Small intestine (tissue), 7 donors: Measurements from ENCODE around the gene GAB1. TPM values are rescaled to one million over a fixed set of nuclear protein-coding genes. Genes with fewer than 3 reads are reported as not detected.
A peak's percentile ranks its signal among the peaks of the same experiment; 100 is the strongest.

ENCODE experiments used
- DNase-seq, 2 donors: peaks; one replicate each; pipeline versions ENCODE4 v3.0.0 to v3.0.0-alpha.2; 2013
- FAIRE-seq: peaks from 2 replicates; lab custom pipeline; 2012; peaks lifted over from hg19 to GRCh38; lab: Jason Lieb, UNC
- H3K27ac ChIP-seq, 3 donors: one replicate each; pipeline ENCODE4 v1.5.1; 2013; ENCODE audit warnings: low read length in 2 of 3, mild to moderate bottlenecking in 2 of 3, control low read depth in 1 of 3, inconsistent platforms in 1 of 3, low read depth in 1 of 3, moderate library complexity in 1 of 3
- H3K27me3 ChIP-seq, 3 donors: one replicate each; pipeline ENCODE4 v1.6.1; 2013; ENCODE audit warnings: low read length in 3 of 3, inconsistent platforms in 1 of 3; ENCODE audit not compliant: control insufficient read depth in 3 of 3, insufficient read depth in 3 of 3
- H3K36me3 ChIP-seq, 3 donors: one replicate each; pipeline ENCODE4 v1.6.1; 2013; ENCODE audit warnings: low read length in 3 of 3, inconsistent platforms in 1 of 3, low read depth in 1 of 3, mild to moderate bottlenecking in 1 of 3, moderate library complexity in 1 of 3; ENCODE audit not compliant: control insufficient read depth in 3 of 3, insufficient read depth in 2 of 3
- H3K4me1 ChIP-seq, 3 donors: one replicate each; pipeline ENCODE4 v1.6.1; 2013; ENCODE audit warnings: low read length in 2 of 3, inconsistent platforms in 1 of 3, low read depth in 1 of 3, mild to moderate bottlenecking in 1 of 3, moderate library complexity in 1 of 3; ENCODE audit not compliant: control insufficient read depth in 3 of 3, insufficient read depth in 2 of 3
- H3K4me3 ChIP-seq, 3 donors: one replicate each; pipeline ENCODE4 v1.5.1; 2013; ENCODE audit warnings: low read length in 3 of 3, control low read depth in 1 of 3, inconsistent platforms in 1 of 3, low read depth in 1 of 3, mild to moderate bottlenecking in 1 of 3, moderate library complexity in 1 of 3
- H3K9me3 ChIP-seq, 2 donors: one replicate each; pipeline ENCODE4 v1.6.1; 2013; ENCODE audit warnings: low read depth in 1 of 2, low read length in 1 of 2; ENCODE audit not compliant: control insufficient read depth in 2 of 2, insufficient read depth in 1 of 2
- WGBS, 3 donors: extraction: QIAGEN DNeasy Blood & Tissue Kit; methylation state at CpG; one replicate each; pipeline ENCODE4 v1.1.7; 2013; 5-methylcytosine and 5-hydroxymethylcytosine counted together
- polyA plus RNA-seq, 4 donors: library from polyadenylated mRNA; stranded (reverse) in 3 of 4; unstranded in 1 of 4; fragments of 200-250 nt in 3 of 4; fragments of 120-200 nt in 1 of 4; gene quantifications; one replicate each; pipeline versions ENCODE4 v1.2.1 to v1.2.3, GENCODE V29; 2013
- donor health status: healthy with polysubstance abuse.
- donor health status: control.
- donor health status: control.
- donor health status: Bipolar disorder and iron deficiency.
- donor health status: healthy.

GAB1 gene
- polyA plus RNA-seq, 4 donors = 3.5 to 71.7 (median 6.7) TPM

- Histone ChIP-seq H3K4me1 (peaks cover 2 to 15% (median 6%) of the 10 kb centered on the region in 3 donors), H3K9me3 (no peaks in the 10 kb centered on the region), H3K4me3 (no peak overlapping the region), H3K36me3 (peaks cover 0 to 4% (median 0%) of the 10 kb centered on the region in 3 donors), H3K27me3 (no peaks in the 10 kb centered on the region), H3K27ac (no peak overlapping the region)
- 87 to 93% (median 87%) methylated on average over 2 of the region's 2 CpGs for WGBS, 3 donors
- FAIRE-seq (no peak), DNase-seq (no peak)
These were observed 63.4 kb downstream of the GAB1 start for GRCh38 chr4:143400082-143400481.

- FAIRE-seq = no peak
- no peak overlapping the region for H3K4me3 ChIP-seq
- H3K4me1 ChIP-seq = peaks cover 8 to 24% (median 13%) of the 10 kb centered on the region in 3 donors
These were observed 66.3 kb downstream of the GAB1 start for GRCh38 chr4:143402776-143403552.

GRCh38 chr4:143403553-143403820 lies 66.8 kb downstream of the GAB1 start:
- H3K27ac ChIP-seq = no peak overlapping the region
- H3K4me1 ChIP-seq = peaks cover 8 to 24% (median 13%) of the 10 kb centered on the region in 3 donors
- H3K36me3 ChIP-seq = peaks cover 0 to 4% (median 0%) of the 10 kb centered on the region in 3 donors
- WGBS, 3 donors = 35 to 43% (median 38%) methylated on average over 4 of the region's 4 CpGs
- H3K4me3 ChIP-seq = no peak overlapping the region
- peak in 1 of 2 donors; percentile 39 for DNase-seq
- FAIRE-seq = no peak
- H3K9me3 ChIP-seq = no peaks in the 10 kb centered on the region
- no peaks in the 10 kb centered on the region for H3K27me3 ChIP-seq

More at GRCh38 chr4:143402776-143403552, 66.3 kb downstream of the GAB1 start:
- Histone ChIP-seq H3K36me3 (peaks cover 0 to 4% (median 0%) of the 10 kb centered on the region in 3 donors), H3K9me3 (no peaks in the 10 kb centered on the region), H3K27me3 (no peaks in the 10 kb centered on the region), H3K27ac (peak overlapping the region in 2 of 3 donors; percentile 2 to 11)
- no peak for DNase-seq
- WGBS, 3 donors = 45 to 71% (median 56%) methylated on average over 4 of the region's 4 CpGs

- WGBS, 3 donors = 86 to 93% (median 88%) methylated on average over 3 of the region's 3 CpGs
- H3K4me3 ChIP-seq = no peak overlapping the region
- peaks cover 0 to 4% (median 0%) of the 10 kb centered on the region in 3 donors for H3K36me3 ChIP-seq
- DNase-seq = no peak
- H3K4me1 ChIP-seq = peaks cover 11 to 24% (median 19%) of the 10 kb centered on the region in 3 donors
- no peaks in the 10 kb centered on the region for H3K27me3 ChIP-seq
- no peak overlapping the region for H3K27ac ChIP-seq
- no peaks in the 10 kb centered on the region for H3K9me3 ChIP-seq
- no peak for FAIRE-seq
These were observed 67.9 kb downstream of the GAB1 start for GRCh38 chr4:143404555-143404954.

GRCh38 chr4:143405075-143405730 lies 68.5 kb downstream of the GAB1 start:
- H3K4me1 ChIP-seq = peaks cover 11 to 24% (median 19%) of the 10 kb centered on the region in 3 donors
- peak; percentile 53 to 63 for DNase-seq
- 24 to 36% (median 25%) methylated on average over 3 of the region's 3 CpGs for WGBS, 3 donors

GRCh38 chr4:143406523-143406922 lies 69.8 kb downstream of the GAB1 start:
- Histone ChIP-seq H3K27me3 (no peaks in the 10 kb centered on the region), H3K4me1 (peaks cover 11 to 28% (median 19%) of the 10 kb centered on the region in 3 donors), H3K27ac (peak overlapping the region in 1 of 3 donors; percentile 69), H3K9me3 (no peaks in the 10 kb centered on the region), H3K4me3 (no peak overlapping the region), H3K36me3 (peaks cover 0 to 4% (median 0%) of the 10 kb centered on the region in 3 donors)
- FAIRE-seq = no peak
- 44 to 67% (median 60%) methylated on average over 3 of the region's 3 CpGs for WGBS, 3 donors
- peak in 1 of 2 donors; percentile 26 for DNase-seq

More at GRCh38 chr4:143405075-143405730, 68.5 kb downstream of the GAB1 start:
- Histone ChIP-seq H3K27ac (peak overlapping the region in 1 of 3 donors; percentile 61), H3K36me3 (peaks cover 0 to 4% (median 0%) of the 10 kb centered on the region in 3 donors), H3K27me3 (no peaks in the 10 kb centered on the region), H3K9me3 (no peaks in the 10 kb centered on the region), H3K4me3 (no peak overlapping the region)
- peak; percentile 26 for FAIRE-seq

- 53 to 83% (median 67%) methylated on average over 3 of the region's 3 CpGs for WGBS, 3 donors
- Histone ChIP-seq H3K9me3 (no peaks in the 10 kb centered on the region), H3K4me3 (no peak overlapping the region), H3K36me3 (peaks cover 0 to 4% (median 0%) of the 10 kb centered on the region in 3 donors), H3K27ac (no peak overlapping the region), H3K4me1 (peaks cover 11 to 26% (median 19%) of the 10 kb centered on the region in 3 donors), H3K27me3 (no peaks in the 10 kb centered on the region)
- FAIRE-seq (peak; percentile 55), DNase-seq (no peak)
These were observed 70.8 kb downstream of the GAB1 start for GRCh38 chr4:143407474-143407873.

- DNase-seq = no peak
- WGBS, 3 donors = 63 to 75% (median 71%) methylated on average over 2 of the region's 2 CpGs
- Histone ChIP-seq H3K9me3 (no peaks in the 10 kb centered on the region), H3K36me3 (peaks cover 0 to 4% (median 0%) of the 10 kb centered on the region in 3 donors), H3K27ac (no peak overlapping the region), H3K27me3 (no peaks in the 10 kb centered on the region), H3K4me3 (no peak overlapping the region), H3K4me1 (peaks cover 11 to 23% (median 19%) of the 10 kb centered on the region in 3 donors)
- no peak for FAIRE-seq
These were observed 71.2 kb downstream of the GAB1 start for GRCh38 chr4:143407888-143408287.
